ENCODE measurements around the gene LINGO3.
"Not testable (repeated sequence)": the region's sequence is repeated elsewhere in the genome, so short reads cannot be mapped to it uniquely, and the experiment has no call there.

Gene LINGO3

DNA sequence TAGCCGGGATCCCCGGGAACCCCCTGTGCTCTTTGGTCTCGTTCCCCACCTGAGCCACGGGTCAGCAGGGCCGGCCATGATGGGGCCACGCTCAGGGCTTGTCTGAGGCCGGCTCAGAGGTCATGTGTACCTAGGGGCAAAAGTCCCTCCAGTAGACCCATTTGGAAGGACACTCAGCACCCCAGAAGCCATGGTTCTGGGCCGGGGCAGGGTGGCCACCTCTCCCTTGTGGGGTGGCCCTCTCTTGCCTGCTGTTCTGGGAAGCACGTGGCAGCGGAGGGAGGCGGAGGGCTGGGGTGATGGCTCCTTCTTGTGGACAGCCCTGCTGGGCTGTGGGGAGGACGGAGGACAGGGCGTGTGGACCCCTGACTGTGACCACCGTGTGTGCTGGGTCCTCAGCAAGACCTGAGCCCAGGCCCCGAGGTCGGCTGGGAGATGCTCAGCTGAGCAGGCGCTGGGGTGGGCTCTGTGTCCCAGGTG, 19.6 kb downstream of the LINGO3 start:
- TF ChIP-seq, protein P1, sequence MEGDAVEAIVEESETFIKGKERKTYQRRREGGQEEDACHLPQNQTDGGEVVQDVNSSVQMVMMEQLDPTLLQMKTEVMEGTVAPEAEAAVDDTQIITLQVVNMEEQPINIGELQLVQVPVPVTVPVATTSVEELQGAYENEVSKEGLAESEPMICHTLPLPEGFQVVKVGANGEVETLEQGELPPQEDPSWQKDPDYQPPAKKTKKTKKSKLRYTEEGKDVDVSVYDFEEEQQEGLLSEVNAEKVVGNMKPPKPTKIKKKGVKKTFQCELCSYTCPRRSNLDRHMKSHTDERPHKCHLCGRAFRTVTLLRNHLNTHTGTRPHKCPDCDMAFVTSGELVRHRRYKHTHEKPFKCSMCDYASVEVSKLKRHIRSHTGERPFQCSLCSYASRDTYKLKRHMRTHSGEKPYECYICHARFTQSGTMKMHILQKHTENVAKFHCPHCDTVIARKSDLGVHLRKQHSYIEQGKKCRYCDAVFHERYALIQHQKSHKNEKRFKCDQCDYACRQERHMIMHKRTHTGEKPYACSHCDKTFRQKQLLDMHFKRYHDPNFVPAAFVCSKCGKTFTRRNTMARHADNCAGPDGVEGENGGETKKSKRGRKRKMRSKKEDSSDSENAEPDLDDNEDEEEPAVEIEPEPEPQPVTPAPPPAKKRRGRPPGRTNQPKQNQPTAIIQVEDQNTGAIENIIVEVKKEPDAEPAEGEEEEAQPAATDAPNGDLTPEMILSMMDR (conservative IDR thresholded peaks at IDR 0.05), result no peak
- TF ChIP-seq ZFX (IDR thresholded peaks at IDR 0.05), result no peak
- H3K27ac ChIP-seq, result no peak overlapping the region

DNA sequence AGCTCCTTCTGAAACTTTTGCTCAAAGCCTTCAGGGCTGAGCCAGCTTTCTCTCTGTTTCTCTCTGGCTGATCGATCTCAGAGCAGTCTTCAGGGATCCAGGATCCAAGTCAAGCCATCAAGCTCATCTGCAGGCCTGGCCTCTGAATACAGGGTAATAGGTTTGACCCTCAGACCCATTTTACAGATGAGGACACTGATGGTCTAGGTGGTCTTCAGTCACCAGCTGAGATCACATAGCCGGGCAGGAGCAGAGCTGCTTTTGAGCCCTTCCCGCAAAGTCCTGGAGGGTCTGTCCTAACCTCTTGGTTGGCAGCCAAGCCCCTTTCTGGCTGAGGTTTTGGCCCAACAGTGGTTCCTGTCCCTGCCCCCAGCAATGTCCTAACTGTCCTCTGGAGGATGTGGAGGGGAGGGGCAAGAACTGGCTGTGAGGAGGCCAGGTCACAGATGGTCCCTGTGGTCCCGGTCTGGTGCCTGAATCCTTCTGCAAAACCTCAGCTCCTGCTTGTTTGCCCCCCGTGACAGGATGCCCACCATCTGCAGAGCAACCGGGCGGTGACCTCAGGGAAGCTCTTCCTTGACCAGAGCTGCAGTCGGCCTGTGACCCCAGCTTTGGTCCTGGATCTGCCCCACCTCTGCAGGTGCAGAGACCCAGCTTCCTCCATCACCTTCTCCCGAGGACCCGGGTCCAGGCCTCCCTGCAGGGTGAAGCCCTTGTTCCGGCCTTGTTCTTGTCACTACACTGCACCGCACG, 20.2 kb downstream of the LINGO3 start:
- H3K27ac ChIP-seq, result no peak overlapping the region
- TF ChIP-seq, protein P1 (conservative IDR thresholded peaks at IDR 0.05), result no peak
- TF ChIP-seq ZFX (IDR thresholded peaks at IDR 0.05), result no peak

DNA sequence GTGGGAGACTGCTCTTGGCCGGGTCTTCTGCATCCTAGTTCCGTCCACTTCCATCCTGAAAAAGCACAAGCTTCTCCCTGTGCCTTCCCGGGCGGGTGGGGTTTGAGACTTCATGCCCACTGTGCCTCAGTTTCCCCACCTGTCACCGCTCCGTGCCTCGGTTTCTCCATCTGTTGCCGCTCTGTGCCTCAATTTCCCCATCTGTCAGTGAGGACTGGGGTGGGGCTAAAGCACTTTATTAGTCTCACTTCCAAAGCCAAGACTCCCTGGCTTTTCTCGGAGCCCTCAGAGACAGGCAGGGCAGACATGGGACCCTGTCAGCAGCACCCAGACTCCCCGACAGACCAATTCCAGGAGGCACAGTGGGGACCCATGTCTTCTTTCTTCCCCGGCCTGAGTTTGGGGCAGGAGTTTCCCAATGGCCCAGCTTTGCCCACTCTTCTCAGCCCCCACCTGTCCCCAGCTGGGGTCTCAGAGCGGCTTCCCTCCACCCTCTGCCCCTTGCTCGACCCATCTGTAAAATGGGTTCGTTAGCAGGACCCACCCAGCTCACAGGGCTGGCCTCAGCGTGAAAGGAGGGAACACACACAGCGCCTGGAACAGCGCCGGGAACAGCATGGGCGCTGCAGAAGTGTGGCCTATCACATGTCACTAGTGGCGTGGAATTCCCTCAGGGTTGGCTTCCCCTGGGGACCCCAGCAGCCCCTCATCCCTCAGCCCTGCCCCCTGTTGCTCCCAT, 21.4 kb downstream of the LINGO3 start:
- no peak overlapping the region for H3K27ac ChIP-seq

DNA sequence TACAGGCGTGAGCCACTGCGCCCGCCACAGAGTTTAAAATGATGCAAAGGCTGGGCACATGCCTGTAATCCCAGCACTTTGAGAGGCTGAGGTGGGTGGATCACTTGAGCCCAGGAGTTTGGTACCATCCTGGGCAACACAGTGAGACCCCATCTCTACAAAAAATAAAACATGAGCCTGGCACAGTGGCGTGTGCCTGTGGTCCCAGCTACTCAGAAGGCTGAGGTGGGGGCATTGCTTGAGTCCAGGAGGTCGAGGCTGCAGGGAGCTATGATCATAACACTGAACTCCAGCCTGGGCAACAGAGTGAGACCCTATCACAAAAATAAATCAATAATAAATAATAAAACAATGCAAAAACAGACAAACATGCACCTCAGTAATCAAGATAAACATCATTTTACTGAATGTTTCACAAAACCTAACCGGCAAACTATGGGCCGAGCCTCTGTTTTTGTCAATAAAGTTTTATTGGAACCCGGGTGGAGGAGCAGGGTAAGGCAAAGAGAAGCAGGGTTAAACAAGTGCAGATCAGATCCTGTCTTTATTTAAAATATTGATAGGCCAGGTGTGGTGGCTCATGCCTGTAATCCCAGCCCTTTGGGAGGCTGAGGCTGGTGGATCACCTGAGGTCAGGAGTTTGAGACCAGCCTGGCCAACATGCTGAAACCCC, 24.0 kb downstream of the LINGO3 start:
- no peak overlapping the region for H3K27ac ChIP-seq
- TF ChIP-seq ZFX (IDR thresholded peaks at IDR 0.05), result no peak
- TF ChIP-seq, protein P1 (conservative IDR thresholded peaks at IDR 0.05), result no peak

More for the DNA sequence above, 21.4 kb downstream of the LINGO3 start:
- TF ChIP-seq, protein P1 (conservative IDR thresholded peaks at IDR 0.05), result no peak
- TF ChIP-seq ZFX (IDR thresholded peaks at IDR 0.05), result no peak

DNA sequence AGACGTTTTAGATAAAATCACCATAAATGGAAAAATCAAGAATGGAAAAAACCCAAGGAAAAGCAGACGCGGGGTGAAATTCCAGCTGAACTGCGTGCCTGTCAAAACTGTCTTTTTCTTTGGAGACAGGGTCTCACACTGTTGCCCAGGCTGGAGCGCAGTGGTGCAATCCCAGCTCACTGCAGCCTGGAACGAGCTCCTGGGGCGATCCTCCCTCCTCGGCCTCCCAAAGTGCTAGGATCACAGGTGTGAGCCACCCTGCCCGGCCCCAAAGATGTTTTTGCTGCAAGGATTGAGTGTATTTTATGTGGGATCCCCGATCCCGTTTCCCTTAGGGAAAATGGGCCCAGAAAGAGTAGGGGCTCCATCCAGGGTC, 25.1 kb downstream of the LINGO3 start:
- no peak overlapping the region for H3K27ac ChIP-seq
- TF ChIP-seq ZFX (IDR thresholded peaks at IDR 0.05), result no peak
- TF ChIP-seq, protein P1 (conservative IDR thresholded peaks at IDR 0.05), result no peak

DNA sequence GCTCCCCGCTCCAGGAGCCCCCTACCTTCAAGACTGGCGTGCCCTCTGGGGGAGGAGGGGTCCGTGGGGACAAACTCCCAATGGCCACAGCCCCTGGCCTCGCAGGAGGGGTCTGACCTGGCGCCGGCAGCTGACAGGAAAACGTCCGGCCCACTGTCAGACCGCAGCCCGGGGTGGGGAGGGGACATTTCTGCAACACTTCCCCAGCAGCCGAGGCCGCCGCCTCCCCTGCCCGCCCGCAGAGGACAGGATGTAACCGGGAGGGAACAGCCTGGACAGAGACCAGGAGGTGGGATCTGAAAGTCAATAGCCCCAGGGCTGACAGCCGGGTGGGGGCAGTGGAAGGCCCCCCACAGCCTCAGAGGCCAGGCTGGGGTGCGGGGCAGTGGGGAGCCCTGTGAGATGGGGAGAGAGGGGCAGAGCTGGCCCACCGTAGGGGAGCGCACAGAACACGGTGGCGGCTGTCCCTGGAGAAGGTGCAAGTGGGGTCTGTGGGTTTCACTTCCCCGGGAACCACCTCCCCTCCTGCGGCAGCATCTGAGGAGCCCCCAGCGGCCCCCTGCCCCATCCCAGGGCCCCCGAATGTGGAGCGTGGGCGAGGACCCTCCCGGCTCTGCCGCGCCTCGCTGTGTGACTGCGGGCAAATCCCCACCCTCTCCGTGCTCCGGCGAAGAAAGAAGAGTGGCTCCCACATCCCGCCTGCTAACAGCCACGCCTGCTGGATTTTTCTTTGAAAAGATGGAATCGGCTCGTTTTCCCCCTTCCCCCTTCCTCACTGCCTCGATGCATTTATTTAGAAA, 25.7 kb downstream of the LINGO3 start, which contains the start of gene PEAK3:
Gene PEAK3, minus strand, starts transcription at position 114 of the 800 bp plus-strand sequence. CDS start 1,244 bp downstream, outside the sequence.
- no peak for TF ChIP-seq ZFX (IDR thresholded peaks at IDR 0.05)
- TF ChIP-seq, protein P1 (conservative IDR thresholded peaks at IDR 0.05), result no peak
- H3K27ac ChIP-seq, result no peak within 1 kb of the TSS

DNA sequence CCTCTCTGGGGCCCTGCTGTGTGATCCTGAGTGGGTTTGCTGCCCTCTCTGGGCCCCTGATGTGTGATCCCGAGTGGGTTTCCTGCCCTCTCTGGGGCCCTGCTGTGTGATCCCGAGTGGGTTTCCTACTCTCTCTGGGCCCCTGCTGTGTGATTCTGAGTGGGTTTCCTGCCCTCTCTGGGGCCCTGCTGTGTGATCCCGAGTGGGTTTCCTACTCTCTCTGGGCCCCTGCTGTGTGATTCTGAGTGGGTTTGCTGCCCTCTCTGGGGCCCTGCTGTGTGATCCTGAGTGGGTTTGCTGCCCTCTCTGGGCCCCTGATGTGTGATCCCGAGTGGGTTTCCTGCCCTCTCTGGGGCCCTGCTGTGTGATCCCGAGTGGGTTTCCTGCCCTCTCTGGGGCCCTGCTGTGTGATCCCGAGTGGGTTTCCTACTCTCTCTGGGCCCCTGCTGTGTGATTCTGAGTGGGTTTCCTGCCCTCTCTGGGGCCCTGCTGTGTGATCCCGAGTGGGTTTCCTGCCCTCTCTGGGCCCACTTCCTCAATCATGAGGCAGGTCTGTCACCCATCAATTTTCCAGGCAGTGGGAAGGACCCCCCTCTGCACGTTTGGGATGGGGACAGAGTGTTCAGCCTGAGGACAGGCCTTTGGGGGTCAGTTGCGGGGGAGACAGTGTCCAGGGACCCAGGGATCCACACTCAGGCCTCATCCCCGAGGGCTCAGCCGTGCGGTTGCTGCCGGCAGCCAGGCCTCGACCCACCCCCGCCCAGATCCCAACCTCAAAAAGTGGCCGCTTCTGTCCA, 26.5 kb downstream of the LINGO3 start:
- not testable (repeated sequence) for H3K27ac ChIP-seq

Data from C4-2B (cell line).